ENCODE results near the gene COPE. TPM values are rescaled to one million over a fixed set of nuclear protein-coding genes. Genes with fewer than 3 reads are reported as not detected.

Gene COPE
- total and polyA plus RNA-seq, 10 donors = 135 to 261 (median 180) TPM

GRCh38 chr19:18863843-18864362, 55.3 kb downstream of the COPE start:
- Histone ChIP-seq H3K9me3 (no peaks in the 10 kb centered on the region), H3K4me3 (no peak overlapping the region), H3K27me3 (replicated peaks in 1 of 7) (no peaks in the 10 kb centered on the region), H3K27ac (no peak overlapping the region), H3K4me1 (peaks cover 0 to 57% (median 36%) of the 10 kb centered on the region in 6 donors), H3K36me3 (peaks cover 14 to 99% (median 95%) of the 10 kb centered on the region in 6 donors)
- DNase-seq = peak; percentile 71
- WGBS, 5 donors = 84 to 87% (median 85%) methylated on average over 13 to 16 of the region's 16 CpGs
- intact Hi-C loops (cut with DNase I; ENCODE audit: low total_unique reads) = no loop called here
- TF ChIP-seq POLR2AphosphoS5 (IDR thresholded peaks at IDR 0.05) = no peak
- TF ChIP-seq CTCF (IDR thresholded peaks at IDR 0.05 in 8 of 11, conservative IDR thresholded peaks at IDR 0.05 in 3 of 11) = no peak
- TF ChIP-seq POLR2A (IDR thresholded peaks at IDR 0.05) = no peak

- intact Hi-C loops (cut with DNase I; ENCODE audit: low total_unique reads) = no loop called here
Measured at GRCh38 chr19:18862976-18863842, 56.0 kb downstream of the COPE start.

GRCh38 chr19:18861917-18862316, 57.3 kb downstream of the COPE start:
- DNase-seq = peak; percentile 54
- Histone ChIP-seq H3K4me1 (peaks cover 0 to 42% (median 32%) of the 10 kb centered on the region in 6 donors), H3K36me3 (peaks cover 15 to 100% (median 99%) of the 10 kb centered on the region in 6 donors), H3K9me3 (no peaks in the 10 kb centered on the region), H3K27me3 (replicated peaks in 1 of 7) (no peaks in the 10 kb centered on the region), H3K4me3 (no peak overlapping the region), H3K27ac (peak overlapping the region in 1 of 8 donors; percentile 30)
- 90 to 95% (median 93%) methylated on average over 8 to 12 of the region's 12 CpGs for WGBS, 5 donors
- intact Hi-C loops (cut with DNase I; ENCODE audit: low total_unique reads) = no loop called here
- TF ChIP-seq POLR2A (IDR thresholded peaks at IDR 0.05) (no peak), CTCF (IDR thresholded peaks at IDR 0.05 in 8 of 11, conservative IDR thresholded peaks at IDR 0.05 in 3 of 11) (no peak), POLR2AphosphoS5 (IDR thresholded peaks at IDR 0.05) (no peak)

More at GRCh38 chr19:18862976-18863842, 56.0 kb downstream of the COPE start:
- Histone ChIP-seq H3K27ac (no peak overlapping the region), H3K9me3 (no peaks in the 10 kb centered on the region), H3K27me3 (replicated peaks in 1 of 7) (no peaks in the 10 kb centered on the region), H3K4me3 (no peak overlapping the region), H3K4me1 (peaks cover 0 to 54% (median 36%) of the 10 kb centered on the region in 6 donors), H3K36me3 (peaks cover 16 to 100% (median 99%) of the 10 kb centered on the region in 6 donors)
- WGBS, 5 donors = 92 to 97% (median 93%) methylated on average over 12 to 33 of the region's 33 CpGs
- no peak for TF ChIP-seq POLR2AphosphoS5 (IDR thresholded peaks at IDR 0.05)
- DNase-seq = no peak

GRCh38 chr19:18861235-18861634, 58.0 kb downstream of the COPE start:
- intact Hi-C loops (cut with DNase I; ENCODE audit: low total_unique reads) = no loop called here
- whole genome bisulfite sequencing, 5 donors = 70 to 84% (median 77%) methylated on average over 9 of the region's 9 CpGs
- DNase-seq = peak; percentile 62
- H3K4me3 ChIP-seq = no peak overlapping the region
- peaks cover 0 to 35% (median 25%) of the 10 kb centered on the region in 6 donors for H3K4me1 ChIP-seq
- peak in 1 of 3 donors; percentile 33 for TF ChIP-seq POLR2AphosphoS5 (IDR thresholded peaks at IDR 0.05)
- TF ChIP-seq CTCF (IDR thresholded peaks at IDR 0.05 in 8 of 11, conservative IDR thresholded peaks at IDR 0.05 in 3 of 11) = no peak
- no peak for TF ChIP-seq POLR2A (IDR thresholded peaks at IDR 0.05)
- no peaks in the 10 kb centered on the region for H3K9me3 ChIP-seq
- peak overlapping the region in 2 of 8 donors; percentile 30 to 39 for H3K27ac ChIP-seq
- no peaks in the 10 kb centered on the region for H3K27me3 ChIP-seq (replicated peaks in 1 of 7)
- H3K36me3 ChIP-seq = peaks cover 15 to 100% (median 100%) of the 10 kb centered on the region in 6 donors

Measured in spleen (tissue), 11 donors.